Psoas muscle (tissue), 8 donors: ENCODE data around the gene TSPAN32. TPM values are rescaled to one million over a fixed set of nuclear protein-coding genes. Genes with fewer than 3 reads are reported as not detected.

Experiments
- ATAC-seq, 4 donors: fragments of 200-7000 bp; cut with Tn5 transposase; one replicate each; pipeline ENCODE4 v1.9.1; 2020; ENCODE audit warnings: moderate library complexity in 3 of 4, mild to moderate bottlenecking in 2 of 4
- DNase-seq, 2 donors: peaks; one replicate each; pipeline ENCODE4 v3.0.0-alpha.2; 2020
- H3K27ac ChIP-seq: fragments of 200-600 bp; one replicate; pipeline ENCODE4 v1.8.0; 2022
- H3K27me3 ChIP-seq, 3 donors: fragments of 200-600 bp in 1 of 3; one replicate each; pipeline versions ENCODE4 v1.6.1 to v1.8.0; 2013 to 2022; ENCODE audit warnings: low read length in 2 of 3, mild to moderate bottlenecking in 2 of 3, moderate library complexity in 1 of 3; ENCODE audit not compliant: insufficient read depth in 3 of 3
- H3K36me3 ChIP-seq, 2 donors: fragments of 200-600 bp in 1 of 2; one replicate each; pipeline versions ENCODE4 v1.6.1 to v1.8.0; 2013 to 2022; ENCODE audit warnings: low read depth in 1 of 2, mild to moderate bottlenecking in 1 of 2, moderate library complexity in 1 of 2; ENCODE audit not compliant: insufficient read depth in 1 of 2
- H3K4me1 ChIP-seq: fragments of 200-600 bp; one replicate; pipeline ENCODE4 v1.8.0; 2022
- H3K4me3 ChIP-seq: fragments of 200-600 bp; one replicate; pipeline ENCODE4 v1.8.0; 2022; ENCODE audit warnings: mild to moderate bottlenecking
- H3K9me3 ChIP-seq: fragments of 200-600 bp; one replicate; pipeline ENCODE4 v1.8.0; 2022
- CTCF ChIP-seq: fragments of 200-600 bp; IDR thresholded peaks from one replicate; pipeline ENCODE4 v1.8.0; 2022; ENCODE audit warnings: antibody characterized with exemption
- WGBS, 3 donors: extraction: QIAGEN DNeasy Blood & Tissue Kit; methylation state at CpG; one replicate each; pipeline versions ENCODE4 v1.1.6 to v1.1.7; 2013; 5-methylcytosine and 5-hydroxymethylcytosine counted together
- intact Hi-C, 2 donors: fragments of 100-400 bp; cut with DNase I; formaldehyde crosslinking; loops; one replicate each; pipeline versions ENCODE4 v1.11.0 to v1.14.2; 2022
- long read RNA-seq, 2 donors: library from polyadenylated mRNA; unstranded; transcript quantifications; one replicate each; pipeline ENCODE4 v2.0.0, GENCODE V29; 2021
- polyA plus RNA-seq, 3 donors: library from polyadenylated mRNA; stranded (reverse); fragments of 200-250 nt; gene quantifications; one replicate each; pipeline ENCODE4 v1.2.3, GENCODE V29; 2013
- total RNA-seq, 4 donors: library from RNA; stranded (reverse); fragmentation: NEBNext Ultra II Directional in 2 of 4; extraction: Animal tissue kit (Norgen Biotek cat#: 25700) in 2 of 4; gene quantifications; one replicate each; pipeline versions ENCODE4 v1.2.1 to v1.2.4, GENCODE V29; 2021 to 2023
- donor health status: healthy with polysubstance abuse.
- donor health status: DM: no; HTN: no; CAD: no; lungs with moderate emphysema.
- donor health status: Bipolar disorder and iron deficiency.
- donor health status: healthy.
- donor health status: DM: yes; HTN: yes; CAD: no.
- donor health status: DM: no; HTN: no; CAD: no.
- donor health status: DM: no; HTN: no; CAD: no.
- donor health status: DM: yes; HTN: yes; CAD: no.

TSPAN32 gene
- total RNA-seq (under 1 TPM in 3 of 4 donors, not detected in 1; 0.13 to 0.56 (median 0.54) TPM), polyA plus RNA-seq (under 1 TPM; 0.04 to 0.29 (median 0.04) TPM)
- long read RNA-seq, donor 1, result 0 reads
- long read RNA-seq, donor 2, result 0 reads

- Histone ChIP-seq H3K27me3 (peaks cover 0 to 6% (median 1%) of the 10 kb centered on the region in 3 donors), H3K4me3 (no peak within 1 kb of the TSS), H3K9me3 (no peaks in the 10 kb centered on the region), H3K36me3 (no peaks in the 10 kb centered on the region), H3K4me1 (peaks cover 7% of the 10 kb centered on the region), H3K27ac (no peak within 1 kb of the TSS)
- TF ChIP-seq CTCF, result no peak
- ATAC-seq, result no peak
- intact Hi-C loops, result loop anchor here in 1 of 2 donors (10.0 kb wide), 2 partner anchors 107 to 593 kb away; no protein-coding TSS in a partner anchor
- peak in 1 of 2 donors; percentile 66 for DNase-seq
- WGBS, 3 donors, result 61 to 67% (median 66%) methylated on average over 15 to 16 of the region's 16 CpGs
These were observed at the start of gene TSPAN32, which contains the start of gene C11orf21 for GRCh38 chr11:2301631-2302305. TSS of gene TSPAN32 (plus strand) at chr11:2302013. CDS start at chr11:2302150, 137 bp downstream. TSS of gene C11orf21 (minus strand) at chr11:2301918. CDS start at chr11:2301808, 110 bp downstream.

GRCh38 chr11:2252018-2252417 is 49.8 kb upstream of the TSPAN32 start:
- H3K36me3 ChIP-seq, result no peaks in the 10 kb centered on the region
- peaks cover 0 to 12% (median 0%) of the 10 kb centered on the region in 3 donors for H3K27me3 ChIP-seq
- TF ChIP-seq CTCF, result no peak
- intact Hi-C loops, result no loop called here
- DNase-seq (no peak), ATAC-seq (no peak)
- WGBS, 3 donors, result 84 to 89% (median 87%) methylated on average over 6 of the region's 6 CpGs
- no peaks in the 10 kb centered on the region for H3K9me3 ChIP-seq
- no peak overlapping the region for H3K27ac ChIP-seq
- H3K4me1 ChIP-seq, result no peaks in the 10 kb centered on the region
- H3K4me3 ChIP-seq, result no peak overlapping the region

- no peak for ATAC-seq
- DNase-seq, result no peak
- no peaks in the 10 kb centered on the region for H3K9me3 ChIP-seq
- WGBS, 3 donors, result 78 to 83% (median 83%) methylated on average over 14 of the region's 14 CpGs
- intact Hi-C loops, result no loop called here
- peaks cover 0 to 26% (median 6%) of the 10 kb centered on the region in 3 donors for H3K27me3 ChIP-seq
- no peak for TF ChIP-seq CTCF
- H3K27ac ChIP-seq, result no peak overlapping the region
- no peaks in the 10 kb centered on the region for H3K36me3 ChIP-seq
- no peaks in the 10 kb centered on the region for H3K4me1 ChIP-seq
- no peak overlapping the region for H3K4me3 ChIP-seq
These were observed 45.4 kb upstream of the TSPAN32 start for GRCh38 chr11:2256293-2256913.

- intact Hi-C loops, result no loop called here
- Histone ChIP-seq H3K36me3 (no peaks in the 10 kb centered on the region), H3K4me1 (no peaks in the 10 kb centered on the region), H3K9me3 (no peaks in the 10 kb centered on the region), H3K27me3 (peaks cover 0 to 33% (median 6%) of the 10 kb centered on the region in 3 donors), H3K27ac (no peak overlapping the region), H3K4me3 (no peak overlapping the region)
- TF ChIP-seq CTCF, result no peak
- 87 to 88% (median 88%) methylated on average over 23 to 31 of the region's 31 CpGs for WGBS, 3 donors
- peak in 1 of 2 donors; percentile 48 for DNase-seq
- no peak for ATAC-seq
These were observed 44.7 kb upstream of the TSPAN32 start for GRCh38 chr11:2256951-2257700.
